Adipose tissue (tissue), 3 donors: Measurements from ENCODE around the gene ZNF135. TPM values are rescaled to one million over a fixed set of nuclear protein-coding genes. Genes with fewer than 3 reads are reported as not detected.

Experiments
- H3K27ac ChIP-seq: one replicate; pipeline ENCODE4 v1.5.1; 2013; ENCODE audit warnings: low read depth, low read length
- WGBS, 3 donors: extraction: QIAGEN DNeasy Blood & Tissue Kit; methylation state at CpG; one replicate each; pipeline ENCODE4 v1.1.7; 2013; 5-methylcytosine and 5-hydroxymethylcytosine counted together
- polyA plus RNA-seq, 3 donors: library from polyadenylated mRNA; stranded (reverse); fragments of 200-250 nt; gene quantifications; one replicate each; pipeline ENCODE4 v1.2.3, GENCODE V29; 2013
- donor health status: healthy with polysubstance abuse.
- donor health status: Bipolar disorder and iron deficiency.
- donor health status: healthy.

The ZNF135 gene
- polyA plus RNA-seq, 3 donors = 2.5 to 3.4 (median 3.1) TPM

DNA sequence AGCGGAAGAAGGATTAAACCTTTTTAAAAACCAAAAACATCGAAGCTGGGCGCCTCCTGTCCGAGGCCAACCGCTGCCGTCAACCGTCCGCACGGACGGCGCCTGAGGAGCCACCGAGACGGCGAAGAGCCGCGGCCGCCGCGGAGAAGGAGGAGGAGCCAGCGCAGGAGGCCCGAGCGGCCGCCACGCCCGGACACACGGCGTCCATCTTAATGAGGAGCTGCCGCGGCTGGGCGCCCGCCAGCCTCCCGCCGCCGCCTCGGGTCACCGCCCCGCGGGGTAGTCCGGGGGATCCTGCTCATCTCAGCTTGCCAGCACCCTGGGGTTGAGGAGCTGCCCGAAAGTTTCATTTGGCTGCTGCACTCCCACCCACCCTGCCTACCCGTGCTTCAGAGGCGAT, 14.7 kb upstream of the ZNF135 start:
- WGBS, 3 donors = 55 to 67% (median 57%) methylated on average over 36 to 42 of the region's 42 CpGs
- H3K27ac ChIP-seq = no peak overlapping the region

DNA sequence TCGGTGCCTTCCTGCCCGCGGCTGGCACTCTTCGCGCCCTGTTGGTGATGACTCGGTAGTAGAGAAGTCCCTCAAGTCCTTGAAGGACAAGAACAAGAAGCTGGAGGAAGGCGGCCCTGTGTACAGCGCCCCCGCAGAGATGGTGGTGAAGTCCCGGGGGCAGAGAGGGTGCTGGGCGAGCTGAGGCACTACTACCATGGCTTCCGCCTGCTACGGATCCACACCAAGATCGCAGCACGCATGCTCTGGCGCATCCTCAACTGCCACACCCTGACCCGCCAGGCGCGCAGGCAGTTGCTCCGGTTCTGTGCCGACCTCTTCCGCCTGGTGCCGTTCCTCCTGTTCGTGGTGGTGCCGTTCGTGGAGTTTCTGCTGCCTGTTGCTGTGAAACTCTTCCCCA, 14.2 kb upstream of the ZNF135 start:
- no peak overlapping the region for H3K27ac ChIP-seq
- WGBS, 3 donors = 92 to 95% (median 95%) methylated on average over 26 of the region's 26 CpGs

DNA sequence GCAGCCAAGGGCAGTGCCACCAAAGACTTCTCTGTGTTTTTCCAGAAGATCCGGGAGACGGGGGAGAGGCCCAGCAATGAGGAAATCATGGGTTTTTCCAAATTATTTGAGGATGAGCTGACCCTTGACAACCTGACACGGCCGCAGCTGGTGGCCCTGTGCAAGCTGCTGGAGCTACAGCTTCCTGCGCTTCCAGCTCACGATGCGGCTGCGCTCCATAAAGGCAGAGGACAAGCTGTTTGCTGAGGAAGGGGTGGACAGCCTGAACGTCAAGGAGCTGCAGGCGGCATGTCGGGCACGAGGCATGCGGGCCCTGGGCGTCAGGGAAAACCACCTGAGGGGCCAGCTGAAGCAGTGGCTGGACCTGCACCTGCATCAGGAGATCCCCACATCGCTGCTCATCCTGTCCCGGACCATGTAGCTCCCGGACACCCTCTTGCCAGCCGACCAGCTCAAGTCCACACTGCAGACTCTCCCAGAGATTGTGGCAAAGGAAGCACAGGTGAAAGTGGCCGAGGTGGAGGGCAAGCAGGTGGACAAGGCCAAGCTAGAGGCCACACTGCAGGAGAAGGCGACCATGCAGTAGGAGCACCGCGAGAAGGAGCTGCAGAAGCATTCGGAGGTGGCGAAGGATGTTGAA, 13.6 kb upstream of the ZNF135 start:
- no peak overlapping the region for H3K27ac ChIP-seq
- 88 to 96% (median 95%) methylated on average over 24 of the region's 24 CpGs for WGBS, 3 donors

DNA sequence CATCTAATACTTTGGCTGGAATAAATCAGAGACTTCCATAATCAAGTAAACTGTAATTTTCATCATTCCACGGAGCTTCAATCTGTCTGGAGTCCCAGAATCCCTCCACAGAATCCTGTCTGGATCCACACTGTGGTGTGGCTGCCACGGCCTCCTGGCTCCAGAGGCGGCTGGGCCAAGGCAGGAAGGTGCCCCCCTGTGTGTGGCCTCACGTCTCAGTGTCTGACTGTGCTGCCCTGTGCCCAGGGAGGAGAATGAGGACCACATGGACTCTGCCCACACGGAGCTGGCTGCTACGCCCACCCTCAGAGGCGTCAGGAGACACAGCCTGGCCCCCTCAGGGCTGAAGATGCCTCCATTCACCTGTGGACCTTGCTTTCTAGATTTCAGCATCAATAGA, 12.2 kb upstream of the ZNF135 start:
- WGBS, 3 donors = 76 to 91% (median 87%) methylated on average over 7 of the region's 7 CpGs
- H3K27ac ChIP-seq = no peak overlapping the region

- H3K27ac ChIP-seq = no peak overlapping the region
- 85 to 95% (median 92%) methylated on average over 12 of the region's 12 CpGs for WGBS, 3 donors
Observed at GRCh38 chr19:58047672-58048071, 11.4 kb upstream of the ZNF135 start.

DNA sequence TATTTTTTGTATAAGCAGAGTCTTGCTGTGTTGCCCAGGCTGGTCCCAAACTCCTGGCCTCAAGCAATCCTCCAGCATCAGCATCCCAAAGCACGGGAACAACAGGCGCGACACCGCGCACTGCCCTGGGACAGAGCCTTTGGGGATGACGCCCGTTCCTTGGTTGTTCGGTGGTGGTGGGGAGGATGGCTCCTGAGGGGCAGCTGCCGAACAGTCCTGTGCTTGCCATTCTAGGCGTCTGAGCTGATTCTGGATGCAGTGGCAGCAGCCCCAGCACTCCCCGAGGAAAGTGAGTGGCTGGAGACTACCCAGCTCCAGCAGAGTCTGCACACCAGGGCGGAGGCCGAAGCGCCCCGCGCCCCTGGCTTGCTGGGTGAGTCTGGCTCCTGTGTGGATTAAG, 6.8 kb upstream of the ZNF135 start:
- 94 to 96% (median 95%) methylated on average over 16 of the region's 16 CpGs for WGBS, 3 donors
- H3K27ac ChIP-seq = no peak overlapping the region

- WGBS, 3 donors = 92 to 94% (median 93%) methylated on average over 30 of the region's 30 CpGs
- no peak overlapping the region for H3K27ac ChIP-seq
Observed at GRCh38 chr19:58053480-58054156, 5.5 kb upstream of the ZNF135 start.

GRCh38 chr19:58054901-58055874, 3.9 kb upstream of the ZNF135 start:
- no peak overlapping the region for H3K27ac ChIP-seq
- WGBS, 3 donors = 26 to 35% (median 33%) methylated on average over 37 of the region's 37 CpGs

DNA sequence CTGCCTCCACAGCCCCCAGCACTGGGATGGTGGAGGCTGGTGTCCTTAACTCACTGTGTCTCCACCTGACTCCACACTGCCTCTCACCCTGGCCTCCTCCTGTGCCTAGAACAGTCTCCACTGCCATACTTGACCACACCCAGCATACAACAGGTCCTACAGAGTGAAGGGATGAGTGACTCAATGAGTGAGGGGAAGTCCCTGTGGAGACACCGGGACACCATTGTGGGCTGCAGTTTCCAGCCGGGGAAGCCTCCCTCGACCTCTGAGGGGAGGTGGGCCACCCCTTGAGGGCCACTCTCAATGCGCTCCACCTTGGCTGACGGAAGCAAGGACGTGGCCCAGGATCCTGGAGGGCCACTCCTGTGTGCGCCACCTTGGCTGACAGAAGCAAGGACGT, 2.8 kb upstream of the ZNF135 start:
- no peak overlapping the region for H3K27ac ChIP-seq
- 90 to 94% (median 93%) methylated on average over 6 to 8 of the region's 8 CpGs for WGBS, 3 donors

DNA sequence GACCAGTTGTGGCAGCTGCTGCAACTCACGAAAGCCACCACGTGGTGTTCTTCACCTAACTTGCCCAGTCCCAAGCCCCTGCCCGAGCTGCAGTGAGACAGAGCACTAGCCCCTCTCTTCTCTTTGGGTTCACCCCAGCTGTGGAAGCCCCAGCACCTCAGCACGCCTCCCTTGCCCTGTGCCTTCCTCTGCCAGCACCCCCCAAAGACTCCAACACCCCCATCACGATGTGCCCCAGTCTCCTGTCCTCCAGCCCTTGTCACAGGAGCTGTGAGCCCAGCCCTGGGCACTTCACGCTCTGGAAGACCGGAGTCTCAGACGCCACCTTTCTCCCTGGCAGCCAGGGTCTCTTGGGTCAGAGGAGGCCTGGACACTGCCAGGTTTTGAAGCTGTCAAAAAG, 2.2 kb upstream of the ZNF135 start:
- 84 to 91% (median 89%) methylated on average over 8 of the region's 8 CpGs for WGBS, 3 donors
- H3K27ac ChIP-seq = no peak overlapping the region

GRCh38 chr19:58058467-58058866, 615 bp upstream of the ZNF135 start:
- WGBS, 3 donors = 86 to 90% (median 87%) methylated on average over 13 of the region's 13 CpGs
- no peak overlapping the region for H3K27ac ChIP-seq

DNA sequence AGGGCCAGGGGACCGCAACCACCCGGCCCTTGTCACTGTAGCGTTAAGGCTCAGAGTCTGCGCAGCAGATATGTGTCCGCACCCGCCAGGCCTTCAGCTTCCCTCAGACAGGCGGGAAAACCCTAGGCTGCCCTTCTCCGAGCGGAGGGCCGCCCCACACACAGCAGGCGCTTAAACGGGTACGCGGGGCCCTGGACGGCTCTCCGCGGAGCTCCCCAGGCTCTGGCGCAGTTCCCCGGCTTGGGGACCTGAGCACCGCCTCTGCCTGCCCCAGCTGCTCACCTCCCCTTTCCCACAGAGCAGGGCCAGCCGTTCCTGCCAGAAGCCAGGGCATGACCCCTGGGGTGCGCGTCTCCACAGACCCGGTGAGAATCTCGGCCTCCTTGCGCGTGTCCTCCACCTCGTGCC, 593 bp downstream of the ZNF135 start:
- 3 to 17% (median 10%) methylated on average over 28 of the region's 28 CpGs for WGBS, 3 donors
- H3K27ac ChIP-seq = peak overlapping the region; percentile 60

- H3K27ac ChIP-seq = no peak overlapping the region
- WGBS, 3 donors = 70 to 90% (median 83%) methylated on average over 22 to 24 of the region's 24 CpGs
Observed at GRCh38 chr19:58060231-58060630, 1.1 kb downstream of the ZNF135 start.

- no peak overlapping the region for H3K27ac ChIP-seq
- 95 to 98% (median 96%) methylated on average over 3 of the region's 3 CpGs for WGBS, 3 donors
Observed at GRCh38 chr19:58063712-58064111, 4.6 kb downstream of the ZNF135 start.

DNA sequence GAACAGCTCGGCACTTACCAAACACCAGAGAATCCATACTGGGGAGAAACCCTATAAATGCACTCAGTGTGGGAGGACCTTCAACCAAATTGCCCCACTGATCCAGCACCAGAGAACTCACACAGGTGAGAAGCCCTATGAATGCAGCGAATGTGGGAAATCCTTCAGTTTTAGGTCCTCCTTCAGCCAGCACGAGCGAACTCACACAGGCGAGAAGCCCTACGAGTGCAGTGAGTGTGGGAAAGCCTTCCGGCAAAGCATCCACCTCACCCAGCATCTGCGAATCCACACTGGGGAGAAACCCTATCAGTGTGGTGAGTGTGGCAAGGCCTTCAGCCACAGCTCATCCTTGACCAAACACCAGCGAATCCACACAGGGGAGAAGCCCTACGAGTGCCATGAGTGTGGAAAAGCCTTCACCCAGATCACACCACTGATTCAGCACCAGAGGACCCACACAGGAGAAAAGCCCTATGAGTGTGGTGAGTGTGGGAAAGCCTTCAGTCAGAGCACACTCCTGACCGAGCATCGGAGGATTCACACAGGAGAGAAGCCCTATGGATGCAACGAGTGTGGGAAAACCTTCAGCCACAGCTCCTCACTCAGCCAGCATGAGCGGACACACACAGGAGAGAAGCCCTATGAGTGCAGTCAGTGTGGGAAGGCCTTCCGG, 8.3 kb downstream of the ZNF135 start:
- 96 to 98% (median 97%) methylated on average over 15 of the region's 15 CpGs for WGBS, 3 donors

GRCh38 chr19:58079792-58080191, 20.7 kb downstream of the ZNF135 start:
- no peak overlapping the region for H3K27ac ChIP-seq
- 90 to 94% (median 91%) methylated on average over 10 of the region's 10 CpGs for WGBS, 3 donors

More for the DNA sequence above, 8.3 kb downstream of the ZNF135 start:
- H3K27ac ChIP-seq = no peak overlapping the region

GRCh38 chr19:58083021-58083420, 23.9 kb downstream of the ZNF135 start:
- 95 to 96% (median 96%) methylated on average over 3 of the region's 3 CpGs for WGBS, 3 donors
- no peak overlapping the region for H3K27ac ChIP-seq

GRCh38 chr19:58084596-58085347, 25.7 kb downstream of the ZNF135 start:
- H3K27ac ChIP-seq = no peak overlapping the region
- 96 to 98% (median 97%) methylated on average over 47 to 69 of the region's 69 CpGs for WGBS, 3 donors
